ENCODE measurements around the gene NAB2.

- TF ChIP-seq CTCF (IDR thresholded peaks at IDR 0.05; ENCODE audit: insufficient read depth, low read length, poor library complexity, severe bottlenecking) (no peak), EZH2phosphoT487 (conservative IDR thresholded peaks at IDR 0.05; ENCODE audit: low read length) (no peak)
These were observed 40.9 kb upstream of the NAB2 start for GRCh38 chr12:57047981-57048380.

Measured in SU-DHL-6 (cell line).